BE2C (cell line): Measurements from ENCODE around the gene DBR1.

Experiments used
- DNase-seq: peaks from one replicate; pipeline ENCODE4 v3.0.0-alpha.2; 2020
- H3K27me3 ChIP-seq: fragments of 250-450 bp; sonication (Bioruptor Pico); 2 replicates; pipeline ENCODE4 v1.5.1; 2020; ENCODE audit warnings: mild to moderate bottlenecking
- H3K36me3 ChIP-seq: fragments of 250-450 bp; sonication (Bioruptor Pico); 2 replicates; pipeline ENCODE4 v1.5.1; 2020; ENCODE audit warnings: mild to moderate bottlenecking
- H3K4me1 ChIP-seq: fragments of 250-450 bp; sonication (Bioruptor Pico); 2 replicates; pipeline ENCODE4 v1.5.1; 2020
- H3K4me3 ChIP-seq: 2 replicates; pipeline ENCODE4 v1.5.1; 2011; ENCODE audit warnings: low read depth, low read length
- H3K9me3 ChIP-seq: fragments of 250-450 bp; sonication (Bioruptor Pico); 2 replicates; pipeline ENCODE4 v1.5.1; 2020
- TF ChIP-seq, protein P1 (sequence below): IDR thresholded peaks from 2 replicates; pipeline ENCODE4 v1.5.1; 2012; ENCODE audit warnings: mild to moderate bottlenecking, low read depth, low read length

DBR1 gene

DNA sequence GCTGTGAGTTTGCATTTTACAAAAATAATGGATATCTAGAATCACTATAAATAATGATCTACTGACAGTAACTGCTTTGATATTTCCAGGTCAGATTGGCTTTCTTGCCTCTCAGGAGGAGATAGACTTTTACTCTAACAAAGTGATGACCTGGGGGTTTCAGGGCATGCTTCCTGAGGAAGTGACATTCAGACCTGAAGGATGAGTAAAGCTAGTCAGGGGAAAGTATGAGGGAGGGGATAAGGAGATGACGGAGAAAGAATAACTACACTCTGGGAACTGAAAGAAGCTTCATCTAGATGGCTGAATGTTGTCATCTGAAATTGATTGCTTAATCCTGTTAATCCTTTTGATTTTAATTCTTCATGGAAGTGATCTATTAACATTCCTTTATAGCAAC lies 44.5 kb upstream of the DBR1 start:
- TF ChIP-seq, protein P1, sequence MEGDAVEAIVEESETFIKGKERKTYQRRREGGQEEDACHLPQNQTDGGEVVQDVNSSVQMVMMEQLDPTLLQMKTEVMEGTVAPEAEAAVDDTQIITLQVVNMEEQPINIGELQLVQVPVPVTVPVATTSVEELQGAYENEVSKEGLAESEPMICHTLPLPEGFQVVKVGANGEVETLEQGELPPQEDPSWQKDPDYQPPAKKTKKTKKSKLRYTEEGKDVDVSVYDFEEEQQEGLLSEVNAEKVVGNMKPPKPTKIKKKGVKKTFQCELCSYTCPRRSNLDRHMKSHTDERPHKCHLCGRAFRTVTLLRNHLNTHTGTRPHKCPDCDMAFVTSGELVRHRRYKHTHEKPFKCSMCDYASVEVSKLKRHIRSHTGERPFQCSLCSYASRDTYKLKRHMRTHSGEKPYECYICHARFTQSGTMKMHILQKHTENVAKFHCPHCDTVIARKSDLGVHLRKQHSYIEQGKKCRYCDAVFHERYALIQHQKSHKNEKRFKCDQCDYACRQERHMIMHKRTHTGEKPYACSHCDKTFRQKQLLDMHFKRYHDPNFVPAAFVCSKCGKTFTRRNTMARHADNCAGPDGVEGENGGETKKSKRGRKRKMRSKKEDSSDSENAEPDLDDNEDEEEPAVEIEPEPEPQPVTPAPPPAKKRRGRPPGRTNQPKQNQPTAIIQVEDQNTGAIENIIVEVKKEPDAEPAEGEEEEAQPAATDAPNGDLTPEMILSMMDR: no peak
- H3K4me3 ChIP-seq: no peak overlapping the region
- no peaks in the 10 kb centered on the region for H3K4me1 ChIP-seq
- peaks cover 12% of the 10 kb centered on the region for H3K36me3 ChIP-seq
- no peak for DNase-seq
- H3K9me3 ChIP-seq: no peaks in the 10 kb centered on the region
- H3K27me3 ChIP-seq: no peaks in the 10 kb centered on the region

DNA sequence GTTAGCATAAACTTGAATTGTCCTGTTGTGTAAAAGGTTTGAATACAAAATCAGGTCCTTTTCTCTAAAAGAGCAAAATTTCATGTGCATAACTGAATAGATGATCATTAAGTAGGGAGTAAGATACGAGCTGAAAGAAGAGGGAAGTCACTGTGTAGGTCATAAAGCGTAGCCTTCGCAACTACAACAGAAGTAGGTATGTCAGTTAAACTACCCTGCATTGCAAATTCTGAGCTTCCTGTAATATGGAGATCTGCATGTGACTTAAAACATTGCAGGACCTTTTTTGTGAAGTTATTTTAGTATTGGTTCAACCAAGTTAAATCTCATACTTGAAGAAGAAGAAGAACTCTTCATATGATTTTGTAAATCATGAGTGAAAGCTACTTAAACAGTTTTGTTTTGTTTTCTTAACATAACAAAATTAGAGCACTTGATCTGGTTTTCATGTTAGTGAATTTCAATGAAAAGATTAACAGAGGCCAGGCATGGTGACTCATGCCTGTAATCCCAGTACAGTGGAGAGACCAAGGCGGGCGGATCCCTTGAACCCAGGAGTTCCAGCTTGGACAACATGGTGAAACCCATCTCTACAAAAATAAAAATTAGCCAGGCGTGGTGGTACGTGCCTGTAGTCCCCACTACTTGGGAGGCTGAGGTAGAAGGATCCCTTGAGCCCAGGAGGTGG lies 38.8 kb upstream of the DBR1 start:
- Histone ChIP-seq H3K4me1 (peaks cover 5% of the 10 kb centered on the region), H3K9me3 (no peaks in the 10 kb centered on the region; the same call in 1 of the 2 replicates), H3K36me3 (no peaks in the 10 kb centered on the region; the same call in 1 of the 2 replicates), H3K27me3 (no peaks in the 10 kb centered on the region), H3K4me3 (no peak overlapping the region)
- TF ChIP-seq, protein P1: no peak
- DNase-seq: peak; percentile 26

DNA sequence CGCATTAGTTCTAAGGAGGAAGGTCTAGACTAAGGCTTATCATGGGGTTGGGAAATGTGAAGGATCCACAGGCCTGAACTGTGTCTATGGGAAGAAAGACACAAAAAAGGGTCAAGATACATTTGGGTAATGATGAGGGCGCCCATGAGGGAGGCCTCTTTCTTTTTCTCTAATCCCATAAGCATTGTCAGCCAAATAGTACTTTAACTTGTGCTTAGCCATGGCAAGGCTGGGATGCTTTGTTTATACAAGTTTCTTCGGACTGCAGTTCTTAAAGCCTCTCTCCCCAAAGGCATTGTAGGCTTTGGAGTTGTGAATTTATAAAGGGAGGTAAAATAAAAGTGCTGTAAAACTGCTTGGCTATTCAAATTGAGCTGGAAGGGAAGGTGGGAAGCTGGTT lies 35.8 kb upstream of the DBR1 start:
- TF ChIP-seq, protein P1: no peak
- no peaks in the 10 kb centered on the region for H3K27me3 ChIP-seq
- H3K9me3 ChIP-seq: no peaks in the 10 kb centered on the region; the same call in 1 of the 2 replicates
- H3K4me3 ChIP-seq: no peak overlapping the region
- no peak for DNase-seq
- H3K4me1 ChIP-seq: peaks cover 5% of the 10 kb centered on the region
- H3K36me3 ChIP-seq: no peaks in the 10 kb centered on the region; the same call in 1 of the 2 replicates

DNA sequence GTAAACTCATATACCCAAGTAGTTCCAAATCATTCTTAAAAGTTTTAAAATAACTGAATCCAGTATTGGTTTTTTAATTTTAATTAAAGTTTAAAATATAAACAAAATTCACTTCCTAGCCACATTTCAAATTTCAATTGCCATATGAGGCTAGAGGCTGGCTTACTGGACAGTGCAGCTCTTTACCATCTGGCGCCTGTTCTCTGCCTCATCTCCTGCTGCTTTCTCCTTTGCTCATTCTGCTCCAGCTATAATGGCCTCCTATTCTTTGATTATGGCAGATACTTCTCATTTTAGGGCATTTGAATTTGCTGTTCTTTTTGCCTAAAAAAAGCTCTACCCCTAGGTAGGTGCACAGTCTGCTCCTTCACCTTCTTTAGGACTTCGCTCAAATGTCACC lies 31.5 kb upstream of the DBR1 start:
- no peak overlapping the region for H3K4me3 ChIP-seq
- H3K9me3 ChIP-seq: no peaks in the 10 kb centered on the region; the same call in 1 of the 2 replicates
- TF ChIP-seq, protein P1: no peak
- H3K4me1 ChIP-seq: no peaks in the 10 kb centered on the region
- DNase-seq: no peak
- H3K36me3 ChIP-seq: no peaks in the 10 kb centered on the region; the same call in 1 of the 2 replicates
- H3K27me3 ChIP-seq: no peaks in the 10 kb centered on the region

DNA sequence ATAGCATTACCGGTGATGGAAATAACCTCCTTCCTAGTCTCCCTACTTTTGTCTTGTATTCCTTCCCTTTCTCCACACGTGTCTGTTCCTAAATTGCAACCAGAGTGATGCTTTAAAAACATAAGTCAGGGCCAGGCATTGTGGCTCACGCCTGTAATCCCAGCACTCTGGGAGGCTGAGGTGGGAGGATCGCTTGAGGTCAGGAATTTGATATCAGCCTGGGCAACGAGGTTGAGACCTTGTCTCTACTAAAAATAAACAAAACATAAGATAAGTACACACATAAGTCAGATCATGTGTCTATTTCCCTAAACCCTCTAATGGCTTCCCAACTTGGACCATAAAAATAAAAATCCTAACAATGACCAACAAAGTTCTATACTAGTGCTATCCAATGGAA lies 30.8 kb upstream of the DBR1 start:
- no peaks in the 10 kb centered on the region for H3K4me1 ChIP-seq
- no peaks in the 10 kb centered on the region for H3K27me3 ChIP-seq
- H3K36me3 ChIP-seq: no peaks in the 10 kb centered on the region; the same call in 1 of the 2 replicates
- TF ChIP-seq, protein P1: no peak
- no peaks in the 10 kb centered on the region; the same call in 1 of the 2 replicates for H3K9me3 ChIP-seq
- DNase-seq: no peak
- no peak overlapping the region for H3K4me3 ChIP-seq

GRCh38 chr3:138203938-138204337 lies 29.2 kb upstream of the DBR1 start:
- TF ChIP-seq, protein P1: no peak
- H3K36me3 ChIP-seq: no peaks in the 10 kb centered on the region; the same call in 1 of the 2 replicates

More at GRCh38 chr3:138203938-138204337, 29.2 kb upstream of the DBR1 start:
- no peaks in the 10 kb centered on the region for H3K4me1 ChIP-seq
- DNase-seq: no peak
- H3K4me3 ChIP-seq: no peak overlapping the region
- no peaks in the 10 kb centered on the region for H3K27me3 ChIP-seq
- H3K9me3 ChIP-seq: no peaks in the 10 kb centered on the region
